HepG2 (cell line): ENCODE results near the gene TXNRD2. TPM values are rescaled to one million over a fixed set of nuclear protein-coding genes. Genes with fewer than 3 reads are reported as not detected.

ENCODE experiments used
- ATAC-seq: fragments of 200-7000 bp; cut with Tn5 transposase; 3 replicates; pipeline ENCODE4 v1.9.1; 2020; ENCODE audit warnings: mild to moderate bottlenecking, moderate library complexity
- BruUV-seq: library from RNA; stranded (reverse); fragments of 400-500 nt; replicated peaks from 2 replicates; lab custom pipeline; 2021; lab: Mats Ljungman, UMichigan
- CTCF ChIA-PET: fragments of 300-600 bp; formaldehyde crosslinking; extraction: SDS; loops from one replicate; lab custom pipeline; 2021; ENCODE audit warnings: low total read pairs, inconsistent platforms, low intra/inter-chr PET ratio; lab: Yijun Ruan, JAX
- POLR2A ChIA-PET: fragments of 350-600 bp; sonication (Branson Sonifier 250); formaldehyde crosslinking; loops from one replicate; lab custom pipeline; 2020; ENCODE audit warnings: antibody characterized with exemption, inconsistent platforms; lab: Yijun Ruan, JAX
- DNase-seq: peaks from one replicate; pipeline ENCODE4 v3.0.0-alpha.2; 2015; ENCODE audit warnings: low spot score
- FAIRE-seq: peaks from 3 replicates; lab custom pipeline; 2011; peaks lifted over from hg19 to GRCh38; lab: Jason Lieb, UNC
- H2AFZ ChIP-seq: one replicate; pipeline ENCODE4 v1.6.1; 2011; ENCODE audit warnings: low read length, inconsistent platforms
- H3K27ac ChIP-seq: fragments of 300-600 bp; 3 replicates; pipeline ENCODE4 v1.8.0; 2011; ENCODE audit warnings: mixed run types, mild to moderate bottlenecking, mixed read lengths, low read length, inconsistent platforms; ENCODE audit not compliant: insufficient read depth; ENCODE audit errors: extremely low read length
- H3K27me3 ChIP-seq, 2 experiments: fragments of 200-600 bp in 1 of 2; 2 replicates in 1 of 2; 3 replicates in 1 of 2; pipeline versions ENCODE4 v1.6.0 to v1.8.0; 2011; ENCODE audit warnings: low read length in 2 of 2, mild to moderate bottlenecking in 2 of 2, moderate library complexity in 2 of 2, inconsistent platforms in 1 of 2; ENCODE audit not compliant: insufficient read depth in 2 of 2, control insufficient read depth in 1 of 2
- H3K36me3 ChIP-seq, 2 experiments: fragments of 200-600 bp in 1 of 2; replicated peaks in 1 of 2; 2 replicates in 1 of 2; 3 replicates in 1 of 2; pipeline versions ENCODE4 v1.5.1 to v1.8.0; 2011; ENCODE audit warnings: low read length in 2 of 2, inconsistent platforms in 1 of 2; ENCODE audit not compliant: insufficient read depth in 2 of 2, control insufficient read depth in 1 of 2
- H3K4me1 ChIP-seq: 2 replicates; pipeline ENCODE4 v1.5.1; 2012; ENCODE audit warnings: low read length, inconsistent platforms; ENCODE audit not compliant: insufficient read depth
- H3K4me2 ChIP-seq: 2 replicates; pipeline ENCODE4 v1.6.0; 2011; ENCODE audit warnings: low read depth, low read length, inconsistent platforms
- H3K4me3 ChIP-seq, 3 experiments: fragments of 200-600 bp in 1 of 3; sonication (generic), shearing (Covaris generic) in 1 of 3; replicated peaks in 1 of 3; 2 replicates each; pipeline ENCODE4 v1.5.1; 2011 to 2016; ENCODE audit warnings: low read length in 3 of 3, inconsistent platforms in 2 of 3, low read depth in 2 of 3, mild to moderate bottlenecking in 2 of 3, control low read depth in 1 of 3, mixed read lengths in 1 of 3; ENCODE audit not compliant: insufficient read depth in 1 of 3
- H3K79me2 ChIP-seq: one replicate; pipeline ENCODE4 v1.6.1; 2011; ENCODE audit warnings: low read length, inconsistent platforms; ENCODE audit not compliant: insufficient read depth
- H3K9ac ChIP-seq: 2 replicates; pipeline ENCODE4 v1.6.0; 2011; ENCODE audit warnings: mild to moderate bottlenecking, low read depth, low read length, inconsistent platforms; ENCODE audit not compliant: insufficient read depth
- H3K9me3 ChIP-seq: 2 replicates; pipeline ENCODE4 v1.5.1; 2012; ENCODE audit warnings: mild to moderate bottlenecking, low read length
- H4K20me1 ChIP-seq: 2 replicates; pipeline ENCODE4 v1.6.0; 2011; ENCODE audit warnings: inconsistent platforms, mild to moderate bottlenecking, low read length, moderate library complexity; ENCODE audit not compliant: insufficient read depth
- EED ChIP-seq: sonication (generic); formaldehyde crosslinking; IDR thresholded peaks from 2 replicates; pipeline ENCODE4 v1.5.0; 2020; ENCODE audit warnings: mild to moderate bottlenecking, missing genetic modification reagents
- MEIS2 ChIP-seq: sonication (generic); formaldehyde crosslinking; IDR thresholded peaks from 2 replicates; pipeline ENCODE4 v1.9.0; 2021; ENCODE audit warnings: mild to moderate bottlenecking, missing genetic modification reagents
- MYNN ChIP-seq: sonication (generic); formaldehyde crosslinking; IDR thresholded peaks from 2 replicates; pipeline ENCODE4 v1.4.0; 2020; ENCODE audit warnings: mild to moderate bottlenecking, low read depth, missing genetic modification reagents
- RORA ChIP-seq: sonication (generic); formaldehyde crosslinking; IDR thresholded peaks from 2 replicates; pipeline ENCODE4 v1.5.0; 2020; ENCODE audit warnings: mild to moderate bottlenecking, missing genetic modification reagents, moderate library complexity
- TGIF2 ChIP-seq: IDR thresholded peaks from 2 replicates; pipeline ENCODE4 v1.6.1; 2016; ENCODE audit warnings: control low read depth, missing compliant biosample characterization
- ZNF3 ChIP-seq: IDR thresholded peaks from 2 replicates; pipeline ENCODE4 v1.7.0; 2017; ENCODE audit warnings: inconsistent platforms
- ZNF572 ChIP-seq: sonication (generic); formaldehyde crosslinking; IDR thresholded peaks from 2 replicates; pipeline ENCODE4 v1.5.1; 2020; ENCODE audit warnings: mild to moderate bottlenecking, missing genetic modification reagents
- WGBS: methylation state at CpG from one replicate; pipeline ENCODE4 v1.1.6; 2017; ENCODE audit warnings: low lambda C conversion rate; 5-methylcytosine and 5-hydroxymethylcytosine counted together
- in situ Hi-C: cut with HindIII; loops from 2 replicates; pipeline ENCODE4 v1.10.0; 2017; ENCODE audit warnings: low pct_unique_long_range_greater_than_20kb; ENCODE audit not compliant: extremely low pct_ligation_motif_present
- intact Hi-C: fragments of 100-400 bp; cut with micrococcal nuclease; formaldehyde crosslinking; loops from one replicate; pipeline ENCODE4 v1.10.0; 2022; ENCODE audit not compliant: unreplicated experiment
- polyA plus RNA-seq, 8 experiments: library from polyadenylated mRNA; depleted of rRNA in 3 of 8; stranded (reverse) in 7 of 8; unstranded in 1 of 8; fragments of >200 nt; fragmentation: Illumina TruSeq in 4 of 8; extraction: Trizol in 4 of 8; gene quantifications; 2 replicates each; pipeline versions ENCODE4 v1.2.1 to v1.2.3, GENCODE V29; 2011 to 2016; ENCODE audit warnings: low read depth in 4 of 8, missing spikeins in 1 of 8, mixed read lengths in 1 of 8; ENCODE audit not compliant: insufficient read depth in 1 of 8
- total RNA-seq, 5 experiments: library from RNA; depleted of rRNA; stranded (reverse); fragments of >200 nt; fragmentation: Illumina TruSeq; extraction: Trizol; gene quantifications; 2 replicates each; pipeline ENCODE4 v1.2.3, GENCODE V29; 2016; ENCODE audit warnings: low read depth in 1 of 5
- TF ChIP-seq, protein P1 (sequence below): sonication (generic); formaldehyde crosslinking; IDR thresholded peaks from 2 replicates; pipeline ENCODE4 v1.5.0; 2020; ENCODE audit warnings: mild to moderate bottlenecking, missing genetic modification reagents

TXNRD2 gene
- total and polyA plus RNA-seq, 2 of the 13 experiments (the other 11 are each of a cell fraction or from before 2014, with no cell fraction given), result 17.5 to 18.6 TPM

DNA sequence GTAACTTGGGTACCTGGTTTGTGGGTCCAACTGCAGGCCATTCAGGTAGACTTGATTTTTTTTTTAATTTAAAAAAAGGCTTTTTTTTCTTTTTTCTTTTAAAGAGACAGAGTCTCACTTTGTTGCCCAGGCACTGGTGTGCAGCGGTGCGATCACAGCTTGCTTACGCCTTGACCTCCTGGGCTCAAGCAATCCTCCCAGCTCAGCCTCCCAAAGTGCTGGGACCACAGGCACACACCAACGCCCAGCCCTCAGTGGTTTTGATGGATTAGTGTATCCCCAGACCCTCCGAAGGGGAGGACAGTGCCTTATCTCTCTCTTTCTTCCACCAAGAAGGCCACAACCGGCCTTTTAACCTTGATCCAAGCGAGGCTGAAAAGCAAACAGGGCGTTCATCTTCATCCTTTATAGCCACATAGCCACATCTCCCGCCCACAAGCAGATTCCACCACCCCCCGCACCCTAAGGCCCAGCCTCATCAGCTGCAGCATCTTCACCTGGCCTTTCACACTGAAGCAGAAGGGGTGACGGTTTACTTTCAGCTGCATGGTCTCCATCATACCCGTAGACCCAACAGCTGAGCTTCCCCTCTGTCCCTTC, 17.6 kb downstream of the TXNRD2 start (continued):
- TF ChIP-seq, protein P1, sequence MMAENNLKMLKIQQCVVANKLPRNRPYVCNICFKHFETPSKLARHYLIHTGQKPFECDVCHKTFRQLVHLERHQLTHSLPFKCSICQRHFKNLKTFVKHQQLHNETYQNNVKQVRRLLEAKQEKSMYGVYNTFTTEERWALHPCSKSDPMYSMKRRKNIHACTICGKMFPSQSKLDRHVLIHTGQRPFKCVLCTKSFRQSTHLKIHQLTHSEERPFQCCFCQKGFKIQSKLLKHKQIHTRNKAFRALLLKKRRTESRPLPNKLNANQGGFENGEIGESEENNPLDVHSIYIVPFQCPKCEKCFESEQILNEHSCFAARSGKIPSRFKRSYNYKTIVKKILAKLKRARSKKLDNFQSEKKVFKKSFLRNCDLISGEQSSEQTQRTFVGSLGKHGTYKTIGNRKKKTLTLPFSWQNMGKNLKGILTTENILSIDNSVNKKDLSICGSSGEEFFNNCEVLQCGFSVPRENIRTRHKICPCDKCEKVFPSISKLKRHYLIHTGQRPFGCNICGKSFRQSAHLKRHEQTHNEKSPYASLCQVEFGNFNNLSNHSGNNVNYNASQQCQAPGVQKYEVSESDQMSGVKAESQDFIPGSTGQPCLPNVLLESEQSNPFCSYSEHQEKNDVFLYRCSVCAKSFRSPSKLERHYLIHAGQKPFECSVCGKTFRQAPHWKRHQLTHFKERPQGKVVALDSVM (CRISPR knock-in tag), result peak; percentile 84
- no peak for TF ChIP-seq ZNF572 (CRISPR knock-in tag)
- TF ChIP-seq, all 625 proteins: peak for 2

DNA sequence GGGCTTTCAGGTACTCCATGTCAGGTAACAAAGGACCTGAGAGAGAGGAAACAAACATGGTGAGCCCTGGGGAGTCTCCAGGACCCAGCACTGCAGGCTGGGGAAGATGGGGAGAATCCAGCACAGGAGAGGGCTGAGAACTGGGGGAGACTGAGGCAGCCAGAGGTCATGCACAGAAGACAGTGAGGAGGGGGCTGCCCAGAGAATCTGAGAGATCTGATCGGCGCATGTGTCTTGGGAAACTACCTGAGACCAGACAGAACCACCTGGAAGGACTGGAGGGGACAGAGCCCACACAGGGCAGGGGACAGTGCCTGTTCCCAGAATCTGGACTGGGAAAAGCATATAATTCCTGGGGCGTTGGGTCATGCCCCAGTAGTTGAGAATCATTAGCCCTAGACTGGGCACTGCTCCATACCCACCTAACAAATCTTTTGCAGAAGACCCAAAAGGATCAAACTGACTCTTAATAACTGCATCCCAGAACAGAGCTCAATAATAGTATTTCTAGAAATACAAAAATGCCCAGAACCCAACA, 20.0 kb downstream of the TXNRD2 start:
- H3K9ac ChIP-seq, result no peak overlapping the region
- H3K4me2 ChIP-seq, result no peak overlapping the region
- peaks cover 3 to 25% of the 10 kb centered on the region in 2 experiments; a peak in 3 of 5 replicates for H3K36me3 ChIP-seq
- intact Hi-C loops (no loop called here), in situ Hi-C loops (no loop called here)
- no peak overlapping the region for H3K27ac ChIP-seq
- H3K4me3 ChIP-seq, result no peak overlapping the region
- ChIA-PET POLR2A (no interaction called here), CTCF (no interaction called here)
- no TSS peak for BruUV-seq
- ATAC-seq, result no peak
- TF ChIP-seq MYNN (no peak), MEIS2 (CRISPR knock-in tag) (no peak), RORA (CRISPR knock-in tag) (no peak), TGIF2 (CRISPR knock-in tag) (no peak), EED (CRISPR knock-in tag) (no peak), ZNF3 (CRISPR knock-in tag) (no peak)
- H3K4me1 ChIP-seq, result no peaks in the 10 kb centered on the region; the same call in 1 of the 2 replicates
- DNase-seq, result no peak
- FAIRE-seq, result no peak
- no peaks in the 10 kb centered on the region for H3K27me3 ChIP-seq
- H4K20me1 ChIP-seq, result no peaks in the 10 kb centered on the region
- no peak overlapping the region for H2AFZ ChIP-seq
- H3K9me3 ChIP-seq, result no peaks in the 10 kb centered on the region
- WGBS, result 100% methylated on average over 3 of the region's 3 CpGs
- H3K79me2 ChIP-seq, result no peaks in the 10 kb centered on the region
